NCI-H524 treated with DMSO at 0.1 percent for 48 hours (cell line): ENCODE data around the gene C17orf50.

ENCODE experiments used
- DNase-seq: peaks from one replicate; lab custom pipeline; 2025; lab: John Stamatoyannopoulos, UW

C17orf50 gene

GRCh38 chr17:35760587-35760986 lies at the start of gene C17orf50:
TSS of gene C17orf50 (plus strand) at chr17:35760887. CDS start at chr17:35760942, 55 bp downstream.
- no peak for DNase-seq

GRCh38 chr17:35710950-35711349 lies 49.7 kb upstream of the C17orf50 start:
- no peak for DNase-seq

- DNase-seq = no peak
Observed at GRCh38 chr17:35713069-35713728, 47.5 kb upstream of the C17orf50 start.

- DNase-seq = no peak
Observed at GRCh38 chr17:35714988-35715387, 45.7 kb upstream of the C17orf50 start.

GRCh38 chr17:35715416-35715815 lies 45.3 kb upstream of the C17orf50 start:
- no peak for DNase-seq

GRCh38 chr17:35716173-35716572 lies 44.5 kb upstream of the C17orf50 start:
- DNase-seq = no peak

GRCh38 chr17:35716897-35717465 lies 43.7 kb upstream of the C17orf50 start:
- no peak for DNase-seq

GRCh38 chr17:35717475-35717874 lies 43.2 kb upstream of the C17orf50 start:
- DNase-seq = no peak

GRCh38 chr17:35723735-35724134 lies 37.0 kb upstream of the C17orf50 start:
- DNase-seq = no peak

- no peak for DNase-seq
Observed at GRCh38 chr17:35725058-35725457, 35.6 kb upstream of the C17orf50 start.

GRCh38 chr17:35725802-35726126 lies 34.9 kb upstream of the C17orf50 start:
- DNase-seq = no peak

- no peak for DNase-seq
Observed at GRCh38 chr17:35726127-35726952, 34.3 kb upstream of the C17orf50 start.

GRCh38 chr17:35726953-35727460 lies 33.7 kb upstream of the C17orf50 start:
- no peak for DNase-seq

GRCh38 chr17:35727635-35728034 lies 33.1 kb upstream of the C17orf50 start:
- DNase-seq = no peak

- no peak for DNase-seq
Observed at GRCh38 chr17:35728551-35728950, 32.1 kb upstream of the C17orf50 start.

- no peak for DNase-seq
Observed at GRCh38 chr17:35729405-35729833, 31.3 kb upstream of the C17orf50 start.

- DNase-seq = no peak
Observed at GRCh38 chr17:35730400-35731005, 30.2 kb upstream of the C17orf50 start.

- DNase-seq = no peak
Observed at GRCh38 chr17:35731239-35731916, 29.3 kb upstream of the C17orf50 start, which contains the start of gene RASL10B. TSS of gene RASL10B (plus strand) at chr17:35731639. CDS start at chr17:35735185, 3,546 bp downstream.

GRCh38 chr17:35731917-35732805 lies 28.5 kb upstream of the C17orf50 start:
- no peak for DNase-seq

GRCh38 chr17:35732806-35733136 lies 27.9 kb upstream of the C17orf50 start:
- no peak for DNase-seq

GRCh38 chr17:35733366-35733765 lies 27.3 kb upstream of the C17orf50 start:
- no peak for DNase-seq
